K562 (cell line): ENCODE results near the gene LOXL4. TPM values are rescaled to one million over a fixed set of nuclear protein-coding genes. Genes with fewer than 3 reads are reported as not detected.

Experiments
- ATAC-seq: fragments of 200-7000 bp; cut with Tn5 transposase; 3 replicates; pipeline ENCODE4 v1.9.1; 2020; ENCODE audit warnings: moderate library complexity
- BruUV-seq: library from RNA; stranded (reverse); fragments of 400-500 nt; replicated peaks from 2 replicates; lab custom pipeline; 2021; lab: Mats Ljungman, UMichigan
- CTCF ChIA-PET: fragments of 300-600 bp; formaldehyde crosslinking; extraction: SDS; loops from one replicate; lab custom pipeline; 2021; ENCODE audit warnings: low intra/inter-chr PET ratio; lab: Yijun Ruan, JAX
- POLR2A ChIA-PET: fragments of 300-600, 350-650 bp; sonication (Branson Sonifier 250); formaldehyde crosslinking; extraction: SDS; loops from one replicate; lab custom pipeline; 2021; ENCODE audit warnings: antibody characterized with exemption, inconsistent platforms; lab: Yijun Ruan, JAX
- DNase-seq, 4 experiments: peaks; one replicate each; pipeline versions ENCODE4 v3.0.0 to v3.0.0-alpha.2; 2011 to 2018; ENCODE audit warnings: low spot score in 3 of 4, mixed read lengths in 3 of 4; ENCODE audit errors: extremely low read depth in 1 of 4
- FAIRE-seq: peaks from 2 replicates; lab custom pipeline; 2011; peaks lifted over from hg19 to GRCh38; lab: Jason Lieb, UNC
- H2AFZ ChIP-seq: 2 replicates; pipeline ENCODE4 v1.6.0; 2011; ENCODE audit warnings: low read depth, low read length, control low read depth, inconsistent platforms
- H3K27ac ChIP-seq: fragments of 200-600 bp; 3 replicates; pipeline ENCODE4 v1.8.0; 2011; ENCODE audit warnings: low read depth, mild to moderate bottlenecking, control low read depth, inconsistent platforms, low read length, moderate library complexity, mixed read lengths; ENCODE audit errors: extremely low read depth
- H3K27me3 ChIP-seq, 2 experiments: fragments of 300-600 bp in 1 of 2; 2 replicates in 1 of 2; 3 replicates in 1 of 2; pipeline versions ENCODE4 v1.6.0 to v1.8.0; 2011; ENCODE audit warnings: inconsistent platforms in 2 of 2, low read length in 2 of 2, mild to moderate bottlenecking in 1 of 2, mixed read lengths in 1 of 2, moderate library complexity in 1 of 2; ENCODE audit not compliant: control insufficient read depth in 2 of 2, insufficient read depth in 2 of 2
- H3K36me3 ChIP-seq: fragments of 300-600 bp; 3 replicates; pipeline ENCODE4 v1.8.0; 2011; ENCODE audit warnings: mild to moderate bottlenecking, low read length, inconsistent platforms; ENCODE audit not compliant: control insufficient read depth, insufficient read depth
- H3K4me1 ChIP-seq, 2 experiments: fragments of 200-600 bp in 1 of 2; replicated peaks in 1 of 2; 2 replicates in 1 of 2; 3 replicates in 1 of 2; pipeline versions ENCODE4 v1.5.1 to v1.8.0; 2011; ENCODE audit warnings: inconsistent platforms in 2 of 2, low read length in 2 of 2, mild to moderate bottlenecking in 1 of 2, mixed read lengths in 1 of 2, moderate library complexity in 1 of 2; ENCODE audit not compliant: control insufficient read depth in 2 of 2, insufficient read depth in 2 of 2
- H3K4me2 ChIP-seq: 2 replicates; pipeline ENCODE4 v1.6.1; 2011; ENCODE audit warnings: low read length, control low read depth, inconsistent platforms, mixed read lengths; ENCODE audit not compliant: insufficient read depth
- H3K4me3 ChIP-seq: fragments of 200-600 bp; sonication (generic), shearing (Covaris generic); 2 replicates; pipeline ENCODE4 v1.5.1; 2016; ENCODE audit warnings: control low read depth, inconsistent platforms
- H3K79me2 ChIP-seq: fragments of 200-600 bp; 3 replicates; pipeline ENCODE4 v1.8.0; 2011; ENCODE audit warnings: low read length, inconsistent platforms; ENCODE audit not compliant: control insufficient read depth, insufficient read depth
- H3K9ac ChIP-seq, 2 experiments: 2 replicates each; pipeline versions ENCODE4 v1.6.0 to v1.6.1; 2011; ENCODE audit warnings: low read depth in 2 of 2, low read length in 2 of 2, control low read depth in 1 of 2, inconsistent platforms in 1 of 2, mild to moderate bottlenecking in 1 of 2, mixed read lengths in 1 of 2; ENCODE audit not compliant: insufficient read depth in 1 of 2
- H3K9me1 ChIP-seq: one replicate; pipeline ENCODE4 v1.6.0; 2011; ENCODE audit warnings: inconsistent platforms, mild to moderate bottlenecking, low read length, moderate library complexity; ENCODE audit not compliant: control insufficient read depth, insufficient read depth
- H3K9me3 ChIP-seq: replicated peaks from 2 replicates; pipeline ENCODE4 v1.5.1; 2011; ENCODE audit warnings: low read depth, low read length, inconsistent platforms; ENCODE audit not compliant: control insufficient read depth, insufficient read depth
- H4K20me1 ChIP-seq: replicated peaks from 2 replicates; pipeline ENCODE4 v1.6.1; 2011; ENCODE audit warnings: low read length, inconsistent platforms, mixed read lengths; ENCODE audit not compliant: control insufficient read depth, insufficient read depth
- FIP1L1 ChIP-seq: fragments of 200-400 bp; formaldehyde crosslinking; IDR thresholded peaks from 2 replicates; pipeline ENCODE4 v1.6.1; 2018; ENCODE audit warnings: mild to moderate bottlenecking, low read depth, low read length; ENCODE audit not compliant: poor library complexity, severe bottlenecking
- FOXA1 ChIP-seq: fragments of 450-650 bp; IDR thresholded peaks from 2 replicates; pipeline ENCODE4 v1.6.1; 2016; ENCODE audit warnings: mild to moderate bottlenecking, borderline replicate concordance
- GATAD2A ChIP-seq: fragments of 450-650 bp; IDR thresholded peaks from 2 replicates; pipeline ENCODE4 v1.6.1; 2017
- HSF4 ChIP-seq: fragments of 250-450 bp; sonication (Bioruptor Pico); IDR thresholded peaks from 2 replicates; pipeline ENCODE4 v2.1.2; 2022; ENCODE audit warnings: mild to moderate bottlenecking, moderate library complexity, borderline replicate concordance
- MAZ ChIP-seq, 2 experiments: fragments of 450-650 bp in 1 of 2; sonication (generic) in 1 of 2; formaldehyde crosslinking; IDR thresholded peaks in 1 of 2; conservative IDR thresholded peaks in 1 of 2; 2 replicates each; pipeline versions ENCODE4 v1.4.0 to v1.5.0; 2020; ENCODE audit warnings: mild to moderate bottlenecking in 1 of 2, missing genetic modification reagents in 1 of 2
- NCOA4 ChIP-seq: fragments of 450-650 bp; IDR thresholded peaks from 2 replicates; pipeline ENCODE4 v1.6.1; 2018; ENCODE audit warnings: mild to moderate bottlenecking; ENCODE audit not compliant: partially characterized antibody
- NFYB ChIP-seq: IDR thresholded peaks from 2 replicates; pipeline ENCODE4 v1.6.1; 2011; ENCODE audit warnings: mild to moderate bottlenecking, moderate library complexity; ENCODE audit not compliant: insufficient read length; ENCODE audit errors: extremely low read depth
- PTTG1 ChIP-seq: fragments of 450-650 bp; IDR thresholded peaks from 2 replicates; pipeline ENCODE4 v1.6.1; 2016; ENCODE audit warnings: low read depth, mild to moderate bottlenecking, missing genetic modification characterization, missing compliant biosample characterization
- ZNF124 ChIP-seq: sonication (generic); formaldehyde crosslinking; IDR thresholded peaks from 2 replicates; pipeline ENCODE4 v1.8.1; 2022; ENCODE audit warnings: missing genetic modification reagents
- ZNF445 ChIP-seq: fragments of 250-450 bp; sonication (Bioruptor Pico); IDR thresholded peaks from 2 replicates; pipeline ENCODE4 v1.4.0; 2020; ENCODE audit warnings: low read depth, mild to moderate bottlenecking, moderate library complexity
- WGBS: fragments of 100-300 bp; shearing (Covaris generic); methylation state at CpG from one replicate; pipeline ENCODE4 v1.1.6; 2016; ENCODE audit warnings: low coverage, mixed read lengths; ENCODE audit not compliant: insufficient coverage; ENCODE audit errors: missing lambda C conversion rate; 5-methylcytosine and 5-hydroxymethylcytosine counted together
- in situ Hi-C: fragments of 300-500 bp; cut with MboI; formaldehyde crosslinking; loops from 4 replicates; pipeline ENCODE4 v1.15.0; 2018; ENCODE audit warnings: inconsistent platforms, mixed read lengths
- intact Hi-C: fragments of 100-400 bp; cut with micrococcal nuclease; formaldehyde crosslinking; loops from 2 replicates; pipeline ENCODE4 v1.14.2; 2022
- polyA plus RNA-seq, 8 experiments: library from polyadenylated mRNA; depleted of rRNA in 4 of 8; stranded (reverse) in 5 of 8; unstranded in 3 of 8; fragments of >200 nt; fragmentation: Nextera tagmentation in 2 of 8; fragmentation: Illumina TruSeq in 1 of 8; extraction: Ambion mirVana in 2 of 8; extraction: Trizol in 1 of 8; gene quantifications; 2 replicates each; pipeline versions ENCODE4 v1.2.1 to v1.2.3, GENCODE V29; 2011 to 2014; ENCODE audit warnings: inconsistent platforms in 1 of 8, missing spikeins in 1 of 8
- total RNA-seq, 7 experiments: library from RNA; depleted of rRNA in 6 of 7; stranded (reverse); fragments of >200 nt in 6 of 7; fragmentation: Illumina TruSeq in 2 of 7; extraction: Trizol in 2 of 7; gene quantifications; 2 replicates each; pipeline versions ENCODE4 v1.2.1 to v1.2.3, GENCODE V29; 2011 to 2021; ENCODE audit warnings: low replicate concordance in 1 of 7
- TF ChIP-seq, protein P1 (sequence below): fragments of 150-350 bp; IDR thresholded peaks from 2 replicates; pipeline ENCODE4 v1.6.1; 2014; ENCODE audit warnings: low read depth, mild to moderate bottlenecking, low read length, borderline replicate concordance
- TF ChIP-seq, protein P2 (sequence below): fragments of 450-650 bp; IDR thresholded peaks from 2 replicates; pipeline ENCODE4 v1.6.1; 2016; ENCODE audit warnings: missing biosample characterization, missing genetic modification characterization

Gene LOXL4
- total and polyA plus RNA-seq, 9 of the 15 experiments (the other 6 are each of a cell fraction or from before 2014, with no cell fraction given), result 0.03 to 0.35 (median 0.05) TPM; not detected in 3

DNA sequence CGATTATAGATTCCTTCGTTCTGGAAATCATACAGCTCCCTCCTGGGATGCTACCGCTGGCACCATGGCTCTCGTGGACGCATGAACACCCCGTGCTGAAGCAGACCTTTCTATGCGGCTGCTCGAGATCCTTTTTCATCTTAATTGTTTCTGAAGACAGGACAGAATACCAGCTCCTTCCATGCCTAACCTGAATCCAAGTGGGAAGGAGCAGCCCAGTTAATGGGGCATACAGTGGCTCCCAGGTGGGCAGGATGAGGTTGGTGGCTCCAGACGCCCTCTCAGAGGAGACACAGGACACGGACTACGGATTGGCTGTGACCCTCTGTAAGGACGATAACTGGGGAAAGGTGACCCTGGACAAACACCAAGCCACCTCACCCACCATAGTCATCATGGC is 18.4 kb upstream of the LOXL4 start (continued):
- TF ChIP-seq NFYB (no peak), FOXA1 (no peak), NCOA4 (no peak), HSF4 (CRISPR knock-in tag) (no peak)
- TF ChIP-seq, protein P1, sequence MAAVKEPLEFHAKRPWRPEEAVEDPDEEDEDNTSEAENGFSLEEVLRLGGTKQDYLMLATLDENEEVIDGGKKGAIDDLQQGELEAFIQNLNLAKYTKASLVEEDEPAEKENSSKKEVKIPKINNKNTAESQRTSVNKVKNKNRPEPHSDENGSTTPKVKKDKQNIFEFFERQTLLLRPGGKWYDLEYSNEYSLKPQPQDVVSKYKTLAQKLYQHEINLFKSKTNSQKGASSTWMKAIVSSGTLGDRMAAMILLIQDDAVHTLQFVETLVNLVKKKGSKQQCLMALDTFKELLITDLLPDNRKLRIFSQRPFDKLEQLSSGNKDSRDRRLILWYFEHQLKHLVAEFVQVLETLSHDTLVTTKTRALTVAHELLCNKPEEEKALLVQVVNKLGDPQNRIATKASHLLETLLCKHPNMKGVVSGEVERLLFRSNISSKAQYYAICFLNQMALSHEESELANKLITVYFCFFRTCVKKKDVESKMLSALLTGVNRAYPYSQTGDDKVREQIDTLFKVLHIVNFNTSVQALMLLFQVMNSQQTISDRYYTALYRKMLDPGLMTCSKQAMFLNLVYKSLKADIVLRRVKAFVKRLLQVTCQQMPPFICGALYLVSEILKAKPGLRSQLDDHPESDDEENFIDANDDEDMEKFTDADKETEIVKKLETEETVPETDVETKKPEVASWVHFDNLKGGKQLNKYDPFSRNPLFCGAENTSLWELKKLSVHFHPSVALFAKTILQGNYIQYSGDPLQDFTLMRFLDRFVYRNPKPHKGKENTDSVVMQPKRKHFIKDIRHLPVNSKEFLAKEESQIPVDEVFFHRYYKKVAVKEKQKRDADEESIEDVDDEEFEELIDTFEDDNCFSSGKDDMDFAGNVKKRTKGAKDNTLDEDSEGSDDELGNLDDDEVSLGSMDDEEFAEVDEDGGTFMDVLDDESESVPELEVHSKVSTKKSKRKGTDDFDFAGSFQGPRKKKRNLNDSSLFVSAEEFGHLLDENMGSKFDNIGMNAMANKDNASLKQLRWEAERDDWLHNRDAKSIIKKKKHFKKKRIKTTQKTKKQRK, result no peak
- TF ChIP-seq, protein P2, sequence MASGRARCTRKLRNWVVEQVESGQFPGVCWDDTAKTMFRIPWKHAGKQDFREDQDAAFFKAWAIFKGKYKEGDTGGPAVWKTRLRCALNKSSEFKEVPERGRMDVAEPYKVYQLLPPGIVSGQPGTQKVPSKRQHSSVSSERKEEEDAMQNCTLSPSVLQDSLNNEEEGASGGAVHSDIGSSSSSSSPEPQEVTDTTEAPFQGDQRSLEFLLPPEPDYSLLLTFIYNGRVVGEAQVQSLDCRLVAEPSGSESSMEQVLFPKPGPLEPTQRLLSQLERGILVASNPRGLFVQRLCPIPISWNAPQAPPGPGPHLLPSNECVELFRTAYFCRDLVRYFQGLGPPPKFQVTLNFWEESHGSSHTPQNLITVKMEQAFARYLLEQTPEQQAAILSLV, result no peak

DNA sequence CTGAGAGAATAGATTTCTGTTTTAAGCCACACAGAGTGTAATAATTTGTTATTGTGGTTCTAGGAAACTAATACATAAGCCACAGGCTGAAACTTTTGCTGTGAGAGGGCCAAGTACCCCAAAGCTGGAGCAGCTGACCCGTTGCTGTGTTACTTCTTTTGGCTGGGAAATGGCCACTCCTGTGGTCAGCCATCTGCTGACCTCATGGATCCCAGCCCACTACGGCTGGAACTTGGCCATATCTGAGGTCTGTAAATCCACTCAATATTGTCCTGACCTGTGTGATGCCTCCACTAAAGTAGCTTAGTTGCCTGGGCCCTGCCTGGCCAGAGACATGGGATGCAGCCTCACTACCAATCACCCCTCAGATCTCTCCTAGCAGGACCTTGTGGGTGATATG is 17.4 kb upstream of the LOXL4 start:
- no peak overlapping the region for H3K9ac ChIP-seq
- intact Hi-C loops, result no loop called here
- H3K79me2 ChIP-seq, result no peaks in the 10 kb centered on the region
- BruUV-seq, result no TSS peak
- H2AFZ ChIP-seq, result no peak overlapping the region
- no peaks in the 10 kb centered on the region for H3K36me3 ChIP-seq
- no peaks in the 10 kb centered on the region; the same call in 1 of the 2 replicates for H4K20me1 ChIP-seq
- ATAC-seq (no peak), FAIRE-seq (no peak), DNase-seq (no peak)
- no peak overlapping the region for H3K27ac ChIP-seq
- no peak overlapping the region for H3K4me2 ChIP-seq
- H3K9me1 ChIP-seq, result no peaks in the 10 kb centered on the region
- H3K9me3 ChIP-seq, result no peaks in the 10 kb centered on the region
- 0% methylated on average over 2 of the region's 2 CpGs for WGBS
- peaks cover 15 to 32% of the 10 kb centered on the region in 2 experiments; a peak in 3 of 5 replicates for H3K27me3 ChIP-seq
- in situ Hi-C loops, result no loop called here
- POLR2A ChIA-PET, result no interaction called here
- H3K4me3 ChIP-seq, result no peak overlapping the region
- CTCF ChIA-PET, result no interaction called here
- H3K4me1 ChIP-seq, result no peaks in the 10 kb centered on the region
- TF ChIP-seq GATAD2A (no peak), ZNF445 (CRISPR knock-in tag) (no peak), FIP1L1 (no peak), ZNF124 (CRISPR knock-in tag) (no peak), PTTG1 (tag) (no peak), MAZ (CRISPR knock-in tag; conservative IDR thresholded peaks at IDR 0.05 in 1 of 2, IDR thresholded peaks at IDR 0.05 in 1 of 2) (no peak)
- TF ChIP-seq, protein P2, result no peak
- TF ChIP-seq, protein P1, result no peak
